Measurements from ENCODE around the gene TLK1. TPM values are rescaled to one million over a fixed set of nuclear protein-coding genes. Genes with fewer than 3 reads are reported as not detected.

TLK1 gene
- polyA plus RNA-seq, 1 donor from 2014 or later = 33.1 TPM

- Histone ChIP-seq H2AFZ (ENCODE audit: low read depth, low read length) (no peak overlapping the region), H4K20me1 (ENCODE audit: insufficient read depth) (no peaks in the 10 kb centered on the region), H3K36me3 (ENCODE audit: insufficient read depth, low read length) (no peaks in the 10 kb centered on the region), H3K4me3 (ENCODE audit: low read length) (no peak overlapping the region), H3K79me2 (replicated peaks; ENCODE audit: insufficient read depth, low read length) (peaks cover 90% of the 10 kb centered on the region), H3K27ac (ENCODE audit: low read length) (no peak overlapping the region), H3K4me2 (ENCODE audit: low read length) (no peak overlapping the region), H3K9me3 (ENCODE audit: low read length) (no peaks in the 10 kb centered on the region), H3K9ac (ENCODE audit: low read length) (no peak overlapping the region), H3F3A (ENCODE audit: insufficient read depth, low read length, poor library complexity, severe bottlenecking) (no peaks in the 10 kb centered on the region), H3K27me3 (ENCODE audit: insufficient read depth, low read depth, low read length) (no peaks in the 10 kb centered on the region), H3K9me2 (ENCODE audit: insufficient read depth, low read length) (no peaks in the 10 kb centered on the region)
- TF ChIP-seq SMC3 (conservative IDR thresholded peaks at IDR 0.05; ENCODE audit: poor library complexity) = no peak
- TF ChIP-seq EZH2 (IDR thresholded peaks at IDR 0.05; ENCODE audit: borderline replicate concordance, insufficient read depth, low read length, poor library complexity, severe bottlenecking) = no peak
Measured at GRCh38 chr2:171139860-171140259, 20.8 kb downstream of the TLK1 start.

- TF ChIP-seq RAD21 (conservative IDR thresholded peaks at IDR 0.05) (no peak), POLR2AphosphoS5 (IDR thresholded peaks at IDR 0.05) (no peak), CTCF (IDR thresholded peaks at IDR 0.05; ENCODE audit: poor library complexity, severe bottlenecking) (no peak), EZH2 (IDR thresholded peaks at IDR 0.05; ENCODE audit: borderline replicate concordance, insufficient read depth, low read length, poor library complexity, severe bottlenecking) (no peak), TAF1 (IDR thresholded peaks at IDR 0.05; ENCODE audit: low read depth) (no peak), SMC3 (conservative IDR thresholded peaks at IDR 0.05; ENCODE audit: poor library complexity) (no peak), MXI1 (conservative IDR thresholded peaks at IDR 0.05; ENCODE audit: poor library complexity, severe bottlenecking) (no peak), REST (IDR thresholded peaks at IDR 0.05; ENCODE audit: borderline replicate concordance) (no peak), EP300 (conservative IDR thresholded peaks at IDR 0.05; ENCODE audit: poor library complexity, severe bottlenecking) (no peak)
- no peaks in the 10 kb centered on the region for H3K36me3 ChIP-seq (ENCODE audit: insufficient read depth, low read length)
- H3K27ac ChIP-seq (ENCODE audit: low read length) = no peak overlapping the region
- H3K9ac ChIP-seq (ENCODE audit: low read length) = no peak overlapping the region
- no peak overlapping the region for H3K4me2 ChIP-seq (ENCODE audit: low read length)
- no peaks in the 10 kb centered on the region for H3K9me3 ChIP-seq (ENCODE audit: low read length)
- peaks cover 92% of the 10 kb centered on the region for H3K79me2 ChIP-seq (replicated peaks; ENCODE audit: insufficient read depth, low read length)
- no peaks in the 10 kb centered on the region for H4K20me1 ChIP-seq (ENCODE audit: insufficient read depth)
- no peak overlapping the region for H3K4me3 ChIP-seq (ENCODE audit: low read length)
- no peaks in the 10 kb centered on the region for H3K9me2 ChIP-seq (ENCODE audit: insufficient read depth, low read length)
- no peak overlapping the region for H2AFZ ChIP-seq (ENCODE audit: low read depth, low read length)
- no peaks in the 10 kb centered on the region for H3K27me3 ChIP-seq (ENCODE audit: insufficient read depth, low read depth, low read length)
- H3F3A ChIP-seq (ENCODE audit: insufficient read depth, low read length, poor library complexity, severe bottlenecking) = no peaks in the 10 kb centered on the region
Measured at GRCh38 chr2:171136024-171136423, 24.7 kb downstream of the TLK1 start.

All from neural cell (in vitro differentiated cells).